OCI-LY3 (cell line): Measurements from ENCODE around the gene ENTPD2.

Experiments
- CTCF ChIP-seq: fragments of 200-600, 300-600 bp; sonication (generic); IDR thresholded peaks from 2 replicates; pipeline ENCODE4 v1.5.1; 2014; ENCODE audit warnings: antibody characterized with exemption, low read length, low read depth
- EZH2phosphoT487 ChIP-seq: fragments of 200-600 bp; shearing (Covaris generic); IDR thresholded peaks from 2 replicates; pipeline ENCODE4 v1.6.1; 2018; ENCODE audit warnings: antibody characterized with exemption, mixed run types, low read depth

GRCh38 chr9:137085920-137086530, 32.2 kb upstream of the ENTPD2 start:
- TF ChIP-seq CTCF (no peak), EZH2phosphoT487 (no peak)
